HPDE6-E6E7 (cell line): ENCODE measurements around the gene AP1M1.
A peak's percentile ranks its signal among the peaks of the same experiment; 100 is the strongest.

Source experiments
- DNase-seq: peaks from one replicate; pipeline ENCODE4 v3.0.0; 2011; ENCODE audit warnings: missing footprints; ENCODE audit errors: extremely low spot score

The AP1M1 gene

GRCh38 chr19:16185123-16185767, 12.5 kb upstream of the AP1M1 start, which contains the start of gene FAM32A:
Gene FAM32A, plus strand, starts transcription at chr19:16185410. Its CDS starts 33 bp downstream, at chr19:16185443.
- DNase-seq = peak; percentile 100

DNA sequence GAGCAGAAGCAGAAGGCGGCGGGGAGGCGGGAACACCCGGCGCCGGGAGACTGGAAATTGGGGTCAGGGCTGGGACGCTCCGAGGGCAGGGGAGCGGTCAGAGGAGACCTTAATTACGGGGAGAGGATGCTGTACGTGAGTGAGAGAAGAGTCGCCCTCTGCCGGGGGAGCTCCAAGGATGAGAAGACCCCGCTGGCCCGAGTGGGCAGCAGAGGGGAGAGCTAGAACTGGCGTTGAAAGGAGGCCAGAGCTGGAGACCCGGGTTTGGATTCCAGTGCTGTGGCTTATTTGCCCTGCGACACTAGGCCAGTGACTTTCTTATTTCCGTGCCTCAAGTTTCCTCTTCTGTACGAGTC, 12.0 kb upstream of the AP1M1 start:
- DNase-seq = peak; percentile 16

DNA sequence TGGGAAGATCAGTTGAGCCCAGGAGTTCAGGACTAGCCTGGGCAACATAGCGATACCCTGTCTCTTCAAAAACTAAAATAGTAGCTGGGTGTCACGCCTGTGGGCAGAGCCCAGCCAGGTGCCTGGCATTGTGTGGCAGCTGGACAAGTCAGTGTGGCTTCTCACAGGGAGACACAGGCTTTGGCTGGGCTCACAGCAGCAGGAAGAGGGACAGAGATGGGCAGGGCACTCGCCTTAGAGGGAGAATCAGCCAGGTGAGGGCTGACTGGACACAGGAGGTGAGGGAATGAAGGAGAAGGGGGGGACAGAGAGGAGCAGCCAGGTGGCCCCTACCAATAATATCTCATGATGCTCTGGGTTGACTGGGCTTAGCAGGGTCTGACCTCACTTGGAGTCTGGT, 9.2 kb upstream of the AP1M1 start:
- DNase-seq = no peak

DNA sequence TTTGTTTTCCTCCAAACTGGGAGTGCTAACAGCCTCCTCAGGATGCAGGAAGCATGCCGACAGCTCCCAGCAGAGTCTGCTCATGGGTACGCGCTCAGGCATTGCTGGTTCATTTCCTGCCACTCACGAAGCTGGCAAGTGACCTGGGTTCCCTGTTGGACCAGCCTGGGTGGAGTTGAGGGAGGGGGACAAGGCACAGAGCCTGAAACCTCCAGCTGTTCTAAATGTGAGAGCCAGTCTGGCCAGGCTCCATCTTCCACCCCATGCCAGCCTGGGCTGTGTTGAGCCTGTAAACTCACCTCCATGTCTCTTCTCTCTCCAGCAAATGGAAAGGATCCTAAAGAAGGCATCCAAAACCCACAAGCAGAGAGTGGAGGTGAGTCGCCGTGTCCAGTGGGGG, 7.5 kb upstream of the AP1M1 start:
- DNase-seq = no peak

DNA sequence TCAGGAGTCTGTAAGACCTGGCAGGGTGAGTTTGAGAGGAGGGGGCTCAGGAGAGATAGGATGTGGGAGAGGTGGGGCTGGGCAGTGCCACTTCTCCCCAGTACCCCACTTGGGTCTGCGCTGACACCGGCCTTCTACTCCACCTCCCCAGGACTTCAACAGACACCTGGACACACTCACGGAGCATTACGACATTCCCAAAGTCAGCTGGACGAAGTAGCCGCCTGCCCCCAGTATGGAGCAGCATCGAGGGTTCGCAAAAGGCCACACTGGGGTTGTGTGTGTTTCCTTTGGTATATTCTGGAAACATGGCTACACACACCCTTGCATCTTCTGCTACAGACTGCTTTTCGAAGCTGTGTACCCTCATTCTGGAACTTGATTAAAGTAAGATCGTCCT, 7.0 kb upstream of the AP1M1 start:
- DNase-seq = no peak

GRCh38 chr19:16191216-16191908, 6.3 kb upstream of the AP1M1 start:
- no peak for DNase-seq

DNA sequence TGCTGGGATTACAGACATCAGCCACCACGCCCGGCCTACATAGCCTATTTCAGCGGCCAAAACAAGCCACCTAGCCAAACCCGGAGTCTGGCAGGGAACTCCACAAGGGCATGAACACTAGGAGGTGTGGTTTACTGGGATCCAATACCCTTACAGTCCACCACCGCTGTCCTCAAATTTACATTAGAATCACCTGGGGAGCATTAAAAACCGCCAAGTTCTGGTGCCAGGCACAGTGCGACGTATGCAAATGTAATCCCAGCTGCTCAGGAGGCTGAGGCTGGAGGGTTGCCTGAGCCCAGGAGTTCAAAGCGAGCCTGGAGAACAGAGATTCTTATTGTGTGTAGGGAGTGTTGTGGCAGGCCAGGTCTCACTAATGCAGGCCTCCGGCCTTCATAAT, 4.2 kb upstream of the AP1M1 start:
- DNase-seq = no peak

- DNase-seq = peak; percentile 10
These were observed 506 bp upstream of the AP1M1 start for GRCh38 chr19:16197188-16197621.

DNA sequence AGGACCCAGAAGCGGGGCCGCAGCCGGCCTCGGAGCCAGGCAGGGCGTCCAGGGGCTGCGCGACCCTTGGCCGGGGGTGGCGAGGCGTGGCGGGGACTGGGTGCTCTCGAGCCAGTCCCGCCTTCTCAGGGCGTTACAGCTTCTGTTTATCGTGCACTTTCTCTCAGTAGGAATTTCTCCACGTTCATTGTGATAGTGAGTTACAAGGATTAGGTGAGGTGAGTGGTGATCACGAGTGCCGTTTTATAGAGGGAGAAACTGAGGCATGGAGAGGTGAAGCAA, 600 bp downstream of the AP1M1 start:
- DNase-seq = no peak

DNA sequence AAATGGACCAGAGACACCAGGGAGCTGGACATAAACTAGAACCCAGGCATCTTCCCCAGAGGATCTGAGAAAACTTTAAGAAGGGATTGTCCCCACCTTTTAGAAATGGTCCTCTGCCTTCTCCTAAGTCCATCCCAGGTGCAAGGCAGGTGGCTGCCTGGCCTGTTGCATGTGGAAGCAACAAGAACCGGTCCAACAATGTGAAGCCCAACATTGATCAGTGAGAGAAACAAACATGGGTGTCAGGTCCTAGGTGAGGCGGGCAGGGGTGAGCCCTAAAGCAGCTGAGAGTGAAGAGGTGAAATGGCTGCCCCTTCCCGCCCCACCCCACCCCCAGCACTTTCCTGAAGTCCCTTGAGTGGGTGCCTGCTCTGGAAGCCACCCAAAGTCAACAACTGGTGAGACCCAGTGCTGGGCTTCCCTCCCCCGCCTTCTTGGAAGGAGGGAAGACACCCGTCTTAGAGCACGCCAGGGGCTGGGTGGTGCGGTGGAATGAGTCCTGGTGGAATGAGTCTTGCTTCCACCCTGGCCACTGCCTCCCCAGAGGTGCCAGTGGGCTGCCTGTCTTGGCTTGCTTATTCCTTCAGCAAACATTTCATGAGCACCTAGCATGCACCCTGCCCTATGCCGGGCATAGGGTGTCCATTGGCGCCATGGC, 1.7 kb downstream of the AP1M1 start:
- DNase-seq = no peak

DNA sequence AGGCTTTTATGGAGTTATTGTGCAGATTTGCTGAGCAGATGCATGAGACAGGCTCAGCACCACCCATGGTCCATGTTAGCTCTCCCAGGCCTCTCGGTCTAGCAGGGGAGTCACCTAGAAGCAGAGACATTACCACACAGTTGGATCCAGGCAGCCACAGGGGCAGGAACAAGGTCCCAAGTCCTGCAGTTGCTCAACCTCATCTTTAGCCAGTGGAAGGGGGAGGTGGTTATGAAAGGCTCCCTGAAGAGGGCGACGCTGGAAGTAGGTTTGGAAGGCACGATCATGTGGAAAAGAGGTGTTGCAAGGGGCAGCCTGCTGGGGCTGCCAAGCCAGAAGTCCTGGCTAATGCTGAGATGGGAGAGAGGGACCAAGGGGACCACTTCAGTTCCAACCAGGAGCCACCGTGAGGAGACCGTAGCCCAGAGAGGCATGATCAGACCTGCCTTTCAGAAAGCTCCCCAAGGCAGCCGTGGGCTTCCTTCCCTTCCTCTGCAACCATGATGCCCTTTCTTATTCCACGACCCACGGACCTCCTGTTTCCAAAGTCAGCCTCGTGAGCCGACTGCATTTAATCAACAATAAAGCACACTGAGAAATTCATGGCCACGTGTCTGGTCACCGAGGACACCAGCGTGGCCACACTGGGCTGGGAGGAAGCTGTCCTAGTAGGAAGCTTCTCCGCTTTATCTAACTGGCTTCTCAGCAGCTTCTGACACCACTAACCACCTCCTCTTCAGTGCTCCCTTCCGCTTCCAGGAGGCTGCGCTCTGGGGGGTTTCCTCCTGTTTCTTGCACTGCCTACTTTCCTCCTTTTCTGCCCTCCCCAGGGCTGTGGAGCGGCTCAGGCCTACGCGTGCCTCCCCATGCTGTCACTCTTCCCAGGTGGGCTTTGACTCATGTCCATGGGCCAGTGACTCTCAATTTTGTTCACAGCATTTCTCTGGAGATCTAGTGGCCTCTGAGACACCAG, 2.6 kb downstream of the AP1M1 start:
- no peak for DNase-seq

- no peak for DNase-seq
These were observed 3.3 kb downstream of the AP1M1 start for GRCh38 chr19:16201011-16201391.

- no peak for DNase-seq
These were observed 4.9 kb downstream of the AP1M1 start for GRCh38 chr19:16202320-16203255.

- no peak for DNase-seq
These were observed 5.7 kb downstream of the AP1M1 start for GRCh38 chr19:16203256-16204004.

GRCh38 chr19:16204005-16204294, 6.2 kb downstream of the AP1M1 start:
- DNase-seq = no peak

GRCh38 chr19:16205205-16206045, 7.7 kb downstream of the AP1M1 start:
- DNase-seq = no peak

GRCh38 chr19:16206046-16206605, 8.4 kb downstream of the AP1M1 start:
- DNase-seq = no peak

DNA sequence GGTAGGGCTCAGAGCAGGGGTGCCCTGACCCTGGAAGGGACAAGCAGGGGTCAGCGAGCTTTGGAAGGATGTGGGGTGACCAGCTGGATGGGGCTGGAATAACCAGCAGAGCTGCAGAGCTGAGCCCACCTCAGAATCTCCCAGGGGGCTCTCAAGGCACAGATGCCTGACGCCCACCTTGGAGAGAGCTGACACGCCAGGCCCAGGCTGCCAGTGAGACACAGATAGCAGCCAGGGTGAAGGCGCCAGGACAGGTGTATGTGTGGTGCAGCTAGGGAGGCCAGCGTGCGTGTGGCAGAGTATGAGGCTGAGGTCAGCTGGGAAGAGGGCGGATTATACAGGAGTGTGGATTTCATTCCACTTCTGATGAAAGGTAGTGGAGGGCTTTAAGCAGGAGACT, 8.9 kb downstream of the AP1M1 start:
- no peak for DNase-seq

DNA sequence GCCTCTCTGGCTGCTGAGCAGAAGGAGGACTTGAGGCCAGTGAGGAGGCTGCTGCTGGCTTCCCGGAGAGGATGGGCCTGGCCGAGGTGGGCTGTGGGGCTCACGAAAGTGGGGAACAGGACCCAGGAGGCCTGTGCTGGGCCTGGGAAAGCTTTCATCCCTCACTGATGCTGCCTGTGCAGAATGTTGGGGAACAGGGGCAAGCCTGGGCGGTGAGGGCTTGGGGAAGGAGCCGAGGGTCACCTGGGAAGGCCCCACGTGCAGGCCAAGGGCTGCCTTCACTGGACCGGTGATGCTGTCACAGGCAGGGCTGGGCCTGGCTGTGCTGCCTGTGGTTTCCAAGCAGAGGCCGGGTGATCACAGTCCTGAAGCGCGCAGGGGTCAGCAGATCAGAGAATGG, 9.4 kb downstream of the AP1M1 start:
- DNase-seq = no peak
